Astrocyte of the spinal cord (primary cell): ENCODE measurements around the gene EHMT1.
A peak's percentile ranks its signal among the peaks of the same experiment; 100 is the strongest.

Experiments
- DNase-seq: peaks from one replicate; pipeline ENCODE4 v3.0.0; 2011; ENCODE audit warnings: low read depth, low spot score
- H3K4me3 ChIP-seq: 2 replicates; pipeline ENCODE4 v1.5.1; 2011; ENCODE audit warnings: low read depth, mild to moderate bottlenecking, low read length, moderate library complexity
- in situ Hi-C: cut with HindIII; loops from 2 replicates; pipeline ENCODE4 v1.10.0; 2017; ENCODE audit warnings: low sequenced_read_pairs
- TF ChIP-seq, protein P1 (sequence below): IDR thresholded peaks from 2 replicates; pipeline ENCODE4 v1.5.1; 2012; ENCODE audit warnings: low read depth, mild to moderate bottlenecking, low read length, inconsistent platforms

Gene EHMT1

DNA sequence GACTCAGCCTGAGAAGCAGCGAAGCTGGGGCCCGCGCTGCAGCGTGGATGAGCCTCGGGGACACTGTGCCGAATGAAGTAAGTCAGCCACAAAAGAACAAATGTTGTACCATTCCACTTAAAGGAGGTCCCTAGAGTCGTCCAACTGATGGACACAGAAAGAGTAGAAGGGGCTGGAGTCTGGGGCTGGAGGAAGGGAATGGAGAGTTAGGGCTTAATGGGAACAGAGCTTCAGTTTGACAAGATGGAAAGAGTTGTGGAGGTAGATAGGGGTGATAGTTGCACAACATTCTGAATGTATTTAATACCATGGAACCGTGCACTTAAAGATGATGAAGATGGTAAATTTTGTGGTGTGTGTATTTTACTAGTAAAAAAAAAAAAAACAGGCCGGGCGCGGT lies 119.9 kb downstream of the EHMT1 start:
- no peak for DNase-seq
- in situ Hi-C loops = no loop called here
- TF ChIP-seq, protein P1, sequence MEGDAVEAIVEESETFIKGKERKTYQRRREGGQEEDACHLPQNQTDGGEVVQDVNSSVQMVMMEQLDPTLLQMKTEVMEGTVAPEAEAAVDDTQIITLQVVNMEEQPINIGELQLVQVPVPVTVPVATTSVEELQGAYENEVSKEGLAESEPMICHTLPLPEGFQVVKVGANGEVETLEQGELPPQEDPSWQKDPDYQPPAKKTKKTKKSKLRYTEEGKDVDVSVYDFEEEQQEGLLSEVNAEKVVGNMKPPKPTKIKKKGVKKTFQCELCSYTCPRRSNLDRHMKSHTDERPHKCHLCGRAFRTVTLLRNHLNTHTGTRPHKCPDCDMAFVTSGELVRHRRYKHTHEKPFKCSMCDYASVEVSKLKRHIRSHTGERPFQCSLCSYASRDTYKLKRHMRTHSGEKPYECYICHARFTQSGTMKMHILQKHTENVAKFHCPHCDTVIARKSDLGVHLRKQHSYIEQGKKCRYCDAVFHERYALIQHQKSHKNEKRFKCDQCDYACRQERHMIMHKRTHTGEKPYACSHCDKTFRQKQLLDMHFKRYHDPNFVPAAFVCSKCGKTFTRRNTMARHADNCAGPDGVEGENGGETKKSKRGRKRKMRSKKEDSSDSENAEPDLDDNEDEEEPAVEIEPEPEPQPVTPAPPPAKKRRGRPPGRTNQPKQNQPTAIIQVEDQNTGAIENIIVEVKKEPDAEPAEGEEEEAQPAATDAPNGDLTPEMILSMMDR = no peak
- H3K4me3 ChIP-seq = no peak overlapping the region

DNA sequence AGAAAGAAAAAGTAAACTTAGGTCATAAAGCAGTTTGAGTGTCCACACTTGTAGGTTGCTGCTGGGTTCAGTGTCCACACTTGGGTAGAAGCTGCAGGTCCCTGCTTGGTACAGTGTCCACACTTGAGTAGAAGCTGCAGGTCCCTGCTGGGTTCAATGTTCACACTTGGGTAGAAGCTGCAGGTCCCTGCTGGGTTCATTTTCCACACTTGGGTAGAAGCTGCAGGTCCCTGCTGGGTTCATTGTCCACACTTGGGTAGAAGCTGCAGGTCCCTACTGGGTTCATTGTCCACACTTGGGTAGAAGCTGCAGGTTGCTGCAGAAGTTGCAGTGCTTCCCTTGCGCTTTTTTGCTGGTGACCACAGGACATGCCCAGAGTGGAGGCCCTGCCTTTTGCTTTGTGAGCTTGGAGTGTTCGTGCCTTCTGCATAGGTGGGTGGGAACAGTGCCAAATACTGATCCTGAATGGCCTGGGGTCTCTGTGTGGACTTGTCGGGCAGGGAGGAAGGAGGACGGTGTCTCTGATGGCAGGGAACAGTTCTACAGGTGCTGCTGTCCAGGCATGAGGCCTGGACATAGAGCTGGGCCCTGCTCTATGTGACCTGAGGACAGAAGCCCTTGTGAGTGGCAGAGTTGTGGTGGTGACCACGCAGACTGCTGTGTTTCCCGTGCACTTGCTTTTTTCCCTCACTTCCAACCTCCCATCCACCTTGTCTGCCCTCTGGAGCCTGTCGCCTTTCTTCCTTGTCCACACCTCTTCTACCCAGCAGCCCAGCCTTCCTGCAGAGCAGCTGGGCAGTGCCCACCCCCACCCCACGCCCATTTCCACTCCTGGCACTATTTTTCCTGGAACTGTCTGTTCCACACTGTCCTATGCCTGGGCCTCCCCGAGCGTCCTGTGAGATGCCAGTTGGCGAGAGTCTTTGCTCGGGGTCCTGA lies 120.8 kb downstream of the EHMT1 start:
- no peak overlapping the region for H3K4me3 ChIP-seq
- no peak for DNase-seq
- TF ChIP-seq, protein P1 = no peak
- in situ Hi-C loops = no loop called here

DNA sequence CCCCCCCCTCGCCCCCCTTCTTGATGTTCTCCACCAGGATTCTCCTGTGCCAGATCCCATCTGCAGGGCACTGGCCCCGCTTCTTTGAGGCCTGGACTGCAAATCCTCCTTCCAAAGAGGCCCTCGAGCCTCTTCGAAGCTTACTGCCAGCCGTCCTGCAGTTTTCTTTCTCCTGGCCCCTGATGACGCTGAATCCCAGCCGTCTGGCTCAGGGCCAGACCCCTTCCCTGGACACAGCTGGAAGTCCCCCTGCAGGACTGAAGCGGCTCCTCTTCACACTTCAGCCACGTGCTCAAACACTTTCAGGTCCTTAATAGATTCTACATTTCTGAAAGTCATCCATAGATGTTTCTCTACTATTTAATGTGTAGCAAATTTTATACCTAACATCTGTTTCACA lies 121.5 kb downstream of the EHMT1 start:
- in situ Hi-C loops = no loop called here

DNA sequence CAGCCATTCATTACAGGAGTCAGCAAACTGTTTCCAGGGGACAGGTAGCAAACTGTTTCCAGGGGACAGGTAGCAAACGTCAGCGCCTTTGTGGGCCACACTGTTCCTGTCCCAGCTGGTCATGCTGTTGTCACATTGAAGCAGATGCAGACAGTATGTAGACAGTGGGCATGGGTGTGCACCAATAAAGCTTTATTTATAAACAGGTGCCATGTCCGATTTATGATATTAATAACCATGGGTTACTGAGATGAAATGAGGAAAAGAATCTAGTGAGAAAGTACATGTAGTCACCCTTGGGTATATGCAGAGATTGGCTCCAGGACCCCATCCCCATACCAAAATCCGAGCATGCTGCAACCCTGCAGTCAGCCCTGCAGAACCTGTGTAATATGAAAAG lies 122.5 kb downstream of the EHMT1 start:
- H3K4me3 ChIP-seq = no peak overlapping the region
- TF ChIP-seq, protein P1 = no peak
- in situ Hi-C loops = no loop called here
- DNase-seq = no peak

More for the DNA sequence above, 121.5 kb downstream of the EHMT1 start:
- H3K4me3 ChIP-seq = no peak overlapping the region
- peak; percentile 85 for DNase-seq
- TF ChIP-seq, protein P1 = no peak

DNA sequence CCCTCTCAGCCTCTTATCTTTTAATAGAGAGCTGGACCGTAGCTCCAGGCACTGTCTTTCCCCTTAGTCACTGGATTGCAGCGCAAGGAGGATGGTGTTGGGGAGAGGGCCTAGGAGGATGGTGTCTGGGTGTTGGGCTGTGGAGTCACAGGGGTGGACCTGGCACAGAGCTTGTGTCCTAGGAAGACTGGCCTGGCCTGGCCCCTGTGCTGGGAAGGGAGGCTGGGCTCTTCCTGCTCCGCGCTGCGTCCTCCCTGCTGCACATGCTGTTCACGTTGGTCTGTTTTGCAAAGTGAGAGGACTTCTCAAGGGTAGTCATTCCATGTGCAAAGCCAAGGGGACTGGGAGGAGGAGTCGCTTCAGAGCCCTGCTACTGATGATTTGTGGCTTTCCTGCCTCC lies 123.9 kb downstream of the EHMT1 start:
- H3K4me3 ChIP-seq = no peak overlapping the region
- DNase-seq = no peak
- TF ChIP-seq, protein P1 = no peak
- in situ Hi-C loops = no loop called here

DNA sequence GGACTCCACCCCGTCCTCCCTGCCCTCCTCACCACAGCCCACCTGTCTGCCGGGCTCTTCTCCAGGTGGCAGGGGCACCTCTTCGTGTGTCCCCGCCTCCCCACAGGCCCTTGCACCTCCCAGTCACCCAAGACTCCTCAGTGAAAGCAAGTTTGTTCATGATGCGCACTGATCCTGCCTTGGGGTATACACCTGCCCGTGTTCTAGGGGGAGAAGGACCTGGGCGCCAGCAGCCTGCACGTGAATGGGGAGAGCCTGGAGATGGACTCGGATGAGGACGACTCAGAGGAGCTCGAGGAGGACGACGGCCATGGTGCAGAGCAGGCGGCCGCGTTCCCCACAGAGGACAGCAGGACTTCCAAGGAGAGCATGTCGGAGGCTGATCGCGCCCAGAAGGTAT lies 124.9 kb downstream of the EHMT1 start:
- in situ Hi-C loops = no loop called here
- TF ChIP-seq, protein P1 = no peak
- DNase-seq = no peak
- no peak overlapping the region for H3K4me3 ChIP-seq
